CD14-positive monocyte (primary cell): ENCODE data around the gene JPH2. TPM values are rescaled to one million over a fixed set of nuclear protein-coding genes. Genes with fewer than 3 reads are reported as not detected.

ENCODE experiments used
- DNase-seq, 3 donors: peaks; one replicate each; pipeline ENCODE4 v3.0.0-alpha.2; 2011 to 2022
- H2AFZ ChIP-seq: 2 replicates; pipeline ENCODE4 v1.6.0; 2012; ENCODE audit warnings: mild to moderate bottlenecking, low read depth, low read length, inconsistent platforms; ENCODE audit not compliant: insufficient read depth, poor library complexity, severe bottlenecking
- H3K27ac ChIP-seq, 2 donors: 1 replicate in 1 of 2; 2 replicates in 1 of 2; pipeline ENCODE4 v1.5.1; 2012 to 2013; ENCODE audit warnings: low read length in 2 of 2, control low read depth in 1 of 2, inconsistent platforms in 1 of 2, low read depth in 1 of 2, mild to moderate bottlenecking in 1 of 2
- H3K27me3 ChIP-seq, 2 donors: one replicate each; pipeline versions ENCODE4 v1.6.0 to v1.6.1; 2011 to 2013; ENCODE audit warnings: low read length in 2 of 2; ENCODE audit not compliant: control insufficient read depth in 2 of 2, insufficient read depth in 2 of 2
- H3K36me3 ChIP-seq, 2 donors: replicated peaks in 1 of 2; 1 replicate in 1 of 2; 2 replicates in 1 of 2; pipeline versions ENCODE4 v1.5.1 to v1.6.1; 2012 to 2013; ENCODE audit warnings: low read length in 2 of 2, control low read depth in 1 of 2, inconsistent platforms in 1 of 2, mild to moderate bottlenecking in 1 of 2; ENCODE audit not compliant: insufficient read depth in 2 of 2, control insufficient read depth in 1 of 2
- H3K4me1 ChIP-seq, 2 donors: 1 replicate in 1 of 2; 2 replicates in 1 of 2; pipeline versions ENCODE4 v1.5.1 to v1.6.1; 2012 to 2013; ENCODE audit warnings: low read length in 2 of 2, control low read depth in 1 of 2, inconsistent platforms in 1 of 2, mild to moderate bottlenecking in 1 of 2, moderate library complexity in 1 of 2; ENCODE audit not compliant: insufficient read depth in 2 of 2, control insufficient read depth in 1 of 2
- H3K4me2 ChIP-seq: replicated peaks from 2 replicates; pipeline ENCODE3; 2012; ENCODE audit warnings: low read length, moderate library complexity, mild to moderate bottlenecking; ENCODE audit not compliant: poor library complexity, severe bottlenecking; ENCODE audit errors: extremely low read depth
- H3K4me3 ChIP-seq, 3 experiments: fragments of 200-600 bp in 1 of 3; sonication (generic) in 1 of 3; replicated peaks in 1 of 3; 1 replicate in 2 of 3; 2 replicates in 1 of 3; pipeline ENCODE4 v1.5.1; 2011 to 2013; ENCODE audit warnings: low read length in 3 of 3, mild to moderate bottlenecking in 3 of 3, control low read depth in 2 of 3, low read depth in 2 of 3, inconsistent platforms in 1 of 3, moderate library complexity in 1 of 3
- H3K79me2 ChIP-seq: 2 replicates; pipeline ENCODE4 v1.6.0; 2012; ENCODE audit warnings: mild to moderate bottlenecking, control low read depth, inconsistent platforms, low read length, moderate library complexity; ENCODE audit not compliant: insufficient read depth
- H3K9ac ChIP-seq: 2 replicates; pipeline ENCODE4 v1.6.0; 2017; ENCODE audit warnings: low read length, mild to moderate bottlenecking; ENCODE audit not compliant: insufficient read depth, poor library complexity, severe bottlenecking
- H3K9me3 ChIP-seq, 2 donors: replicated peaks in 1 of 2; 1 replicate in 1 of 2; 2 replicates in 1 of 2; pipeline versions ENCODE4 v1.5.1 to v1.6.1; 2012 to 2013; ENCODE audit warnings: low read length in 2 of 2, control low read depth in 1 of 2; ENCODE audit not compliant: control insufficient read depth in 1 of 2, insufficient read depth in 1 of 2
- H4K20me1 ChIP-seq: 2 replicates; pipeline ENCODE4 v1.6.0; 2012; ENCODE audit warnings: mild to moderate bottlenecking, low read length, control low read depth, moderate library complexity; ENCODE audit not compliant: insufficient read depth
- H3K27ac Mint-ChIP-seq, 7 donors: one replicate each; pipeline ENCODE4 v1.8.0; 2020; ENCODE audit warnings: mild to moderate bottlenecking in 7 of 7, mixed read lengths in 7 of 7, moderate library complexity in 6 of 7, inconsistent platforms in 2 of 7
- H3K27me3 Mint-ChIP-seq, 3 donors: one replicate each; pipeline ENCODE4 v1.8.0; 2021 to 2022; ENCODE audit warnings: low read depth in 3 of 3, mild to moderate bottlenecking in 3 of 3, mixed read lengths in 3 of 3, moderate library complexity in 3 of 3, inconsistent platforms in 1 of 3
- H3K36me3 Mint-ChIP-seq, 2 donors: one replicate each; pipeline ENCODE4 v1.8.0; 2020; ENCODE audit warnings: mixed read lengths in 2 of 2, inconsistent platforms in 1 of 2, mild to moderate bottlenecking in 1 of 2
- H3K4me1 Mint-ChIP-seq: one replicate; pipeline ENCODE4 v1.8.0; 2020; ENCODE audit warnings: mild to moderate bottlenecking, mixed read lengths
- H3K4me3 Mint-ChIP-seq, 2 donors: one replicate each; pipeline ENCODE4 v1.8.0; 2020; ENCODE audit warnings: mild to moderate bottlenecking in 2 of 2, mixed read lengths in 2 of 2, moderate library complexity in 1 of 2
- H3K9me3 Mint-ChIP-seq, 7 donors: one replicate each; pipeline ENCODE4 v1.8.0; 2020 to 2022; ENCODE audit warnings: mixed read lengths in 7 of 7, mild to moderate bottlenecking in 6 of 7, moderate library complexity in 6 of 7, inconsistent platforms in 2 of 7
- CTCF ChIP-seq: fragments of 200-600 bp; IDR thresholded peaks from one replicate; pipeline ENCODE4 v1.8.0; 2022; ENCODE audit warnings: antibody characterized with exemption, mild to moderate bottlenecking
- WGBS: methylation state at CpG from one replicate; pipeline ENCODE4 v1.1.5; 2013; ENCODE audit warnings: missing lambda C conversion rate; ENCODE audit not compliant: insufficient coverage; 5-methylcytosine and 5-hydroxymethylcytosine counted together
- intact Hi-C, 2 donors: fragments of 100-400 bp; cut with micrococcal nuclease; formaldehyde crosslinking; loops; one replicate each; pipeline versions ENCODE4 v1.15.0 to v1.15.1; 2023
- polyA plus RNA-seq, 3 donors: library from polyadenylated mRNA; depleted of rRNA in 1 of 3; unstranded in 2 of 3; stranded (reverse) in 1 of 3; fragments of 300-500 nt in 2 of 3; fragments of >200 nt in 1 of 3; fragmentation: Illumina TruSeq in 2 of 3; gene quantifications; 1 replicate in 2 of 3; 2 replicates in 1 of 3; pipeline ENCODE4 v1.2.3, GENCODE V29; 2012 to 2021

The JPH2 gene
- polyA plus RNA-seq, 3 donors, result not detected

- no peak for DNase-seq
- WGBS, result 84% methylated on average over 3 of the region's 6 CpGs
- Histone ChIP-seq H3K9me3 (no peaks in the 10 kb centered on the region), H3K27ac (no peak overlapping the region), H3K4me3 (no peak overlapping the region), H2AFZ (no peak overlapping the region), H3K4me1 (no peaks in the 10 kb centered on the region), H3K79me2 (no peaks in the 10 kb centered on the region), H3K9ac (no peak overlapping the region), H4K20me1 (no peaks in the 10 kb centered on the region), H3K36me3 (no peaks in the 10 kb centered on the region), H3K27me3 (peaks cover 0 to 7% of the 10 kb centered on the region in 2 donors), H3K4me2 (no peak overlapping the region)
- H3K4me1 Mint-ChIP-seq, result no peaks in the 10 kb centered on the region
- intact Hi-C loops, result no loop called here
- peaks cover 13 to 30% (median 14%) of the 10 kb centered on the region in 3 donors for H3K27me3 Mint-ChIP-seq
- H3K36me3 Mint-ChIP-seq, result no peaks in the 10 kb centered on the region
- TF ChIP-seq CTCF, result no peak
- H3K4me3 Mint-ChIP-seq, result no peak overlapping the region
- H3K9me3 Mint-ChIP-seq, result no peaks in the 10 kb centered on the region
- H3K27ac Mint-ChIP-seq, result no peak overlapping the region
Measured at GRCh38 chr20:44141873-44142272, 45.1 kb downstream of the JPH2 start.

- Histone ChIP-seq H3K4me3 (no peak overlapping the region), H3K27ac (no peak overlapping the region), H3K9me3 (no peaks in the 10 kb centered on the region), H4K20me1 (no peaks in the 10 kb centered on the region), H3K36me3 (no peaks in the 10 kb centered on the region), H3K27me3 (peaks cover 0 to 7% of the 10 kb centered on the region in 2 donors), H2AFZ (no peak overlapping the region), H3K4me1 (no peaks in the 10 kb centered on the region), H3K9ac (no peak overlapping the region), H3K4me2 (no peak overlapping the region), H3K79me2 (no peaks in the 10 kb centered on the region)
- intact Hi-C loops, result no loop called here
- WGBS, result 82% methylated on average over 9 of the region's 10 CpGs
- DNase-seq, result no peak
- Mint-ChIP-seq H3K27ac (no peak overlapping the region), H3K9me3 (no peaks in the 10 kb centered on the region), H3K36me3 (no peaks in the 10 kb centered on the region), H3K27me3 (peaks cover 9 to 29% (median 11%) of the 10 kb centered on the region in 3 donors), H3K4me3 (no peak overlapping the region), H3K4me1 (no peaks in the 10 kb centered on the region)
- TF ChIP-seq CTCF, result no peak
Measured at GRCh38 chr20:44138867-44139266, 48.1 kb downstream of the JPH2 start.
